CD4-positive, alpha-beta T cell treated with Interleukin-2 at 100 ng/mL for 4 hours (primary cell): ENCODE measurements around the gene NME5.
A peak's percentile ranks its signal among the peaks of the same experiment; 100 is the strongest.
"Not testable (repeated sequence)": the region's sequence is repeated elsewhere in the genome, so short reads cannot be mapped to it uniquely, and the experiment has no call there.

Experiments used
- DNase-seq: peaks from one replicate; pipeline ENCODE4 v3.0.0-alpha.2; 2020; ENCODE audit warnings: low spot score

The NME5 gene

DNA sequence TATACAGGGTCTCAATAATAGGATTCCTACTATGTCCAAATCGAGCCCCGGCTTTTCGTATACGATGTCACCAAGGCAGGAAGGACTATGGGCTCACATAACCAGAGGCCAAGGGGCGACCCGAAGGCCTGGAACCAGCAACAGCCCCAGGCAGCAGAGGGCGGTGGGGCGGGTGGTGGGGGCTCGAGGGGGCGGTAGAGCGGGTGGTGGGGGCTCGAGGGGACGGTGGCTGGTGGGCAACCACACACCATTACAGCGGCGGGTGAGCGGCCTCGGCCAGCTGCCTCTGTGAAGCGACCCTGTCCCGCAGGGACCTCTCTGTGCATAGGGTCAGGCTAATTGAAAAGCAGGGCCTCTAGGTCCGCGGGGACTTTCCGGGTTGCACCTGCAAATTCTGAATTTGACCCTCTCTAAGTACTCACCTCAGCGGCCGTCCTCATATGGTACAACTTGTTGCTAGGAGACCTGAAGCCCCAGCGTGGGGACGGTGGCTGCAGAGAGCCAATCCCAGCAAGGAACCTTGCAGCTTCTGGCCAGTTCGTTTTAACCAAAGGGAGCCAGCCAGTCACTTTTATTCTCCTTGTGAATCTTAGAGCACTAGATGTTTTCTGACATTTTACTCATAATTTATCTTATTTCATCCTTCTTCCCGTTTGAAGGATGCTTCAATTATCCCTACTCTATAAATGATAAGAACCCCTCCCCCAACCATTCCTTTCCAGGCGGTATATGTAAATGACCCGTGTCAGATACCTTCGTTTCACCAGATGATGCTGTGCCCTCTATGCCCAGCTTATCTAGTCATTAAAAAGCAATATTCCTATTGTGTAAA, at the start of gene NME5:
NME5 (minus strand) TSS at position 480 of the 832 bp plus-strand sequence. CDS start 648 bp downstream, outside the sequence.
- no peak for DNase-seq

DNA sequence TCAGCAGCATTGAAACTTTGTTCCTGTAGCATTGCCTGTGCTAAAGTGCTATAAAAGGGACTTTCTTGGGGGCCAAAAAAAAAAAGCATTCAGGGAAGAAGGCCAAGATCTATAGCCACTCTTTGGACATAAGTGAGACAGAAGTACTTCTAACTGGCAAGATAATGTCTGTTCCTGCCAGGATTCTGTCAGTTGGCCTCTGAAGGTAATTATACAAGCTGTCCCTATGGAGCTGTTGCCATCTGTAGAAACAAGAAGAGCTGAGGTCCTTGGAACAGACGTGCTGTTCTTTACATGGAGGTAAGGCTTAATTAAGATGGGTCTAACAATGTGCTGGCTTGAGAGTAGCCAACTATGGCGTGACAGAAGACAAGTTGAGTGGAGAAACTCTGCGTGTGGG, 49.4 kb upstream of the NME5 start:
- DNase-seq = no peak

GRCh38 chr5:138186002-138186447, 46.8 kb upstream of the NME5 start:
- no peak for DNase-seq

GRCh38 chr5:138182808-138183207, 43.6 kb upstream of the NME5 start:
- no peak for DNase-seq

DNA sequence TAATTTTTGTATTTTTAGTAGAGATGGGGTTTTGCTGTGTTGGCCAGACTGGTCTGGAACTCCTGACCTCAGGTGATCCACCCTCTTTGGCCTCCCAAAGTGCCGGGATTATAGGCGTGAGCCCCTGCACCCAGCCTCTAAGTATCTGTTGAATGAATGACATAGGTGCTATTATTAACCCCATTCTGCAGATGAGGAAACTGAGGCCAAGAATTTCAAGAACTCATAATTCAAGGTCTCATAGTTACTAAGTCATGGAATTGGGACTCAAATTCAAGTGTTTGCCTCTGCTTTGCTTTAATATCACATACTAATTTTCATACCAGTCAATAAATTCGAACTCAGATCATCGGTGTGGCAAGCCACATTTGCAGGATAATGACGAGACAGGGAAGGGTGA, 41.6 kb upstream of the NME5 start:
- DNase-seq = no peak

DNA sequence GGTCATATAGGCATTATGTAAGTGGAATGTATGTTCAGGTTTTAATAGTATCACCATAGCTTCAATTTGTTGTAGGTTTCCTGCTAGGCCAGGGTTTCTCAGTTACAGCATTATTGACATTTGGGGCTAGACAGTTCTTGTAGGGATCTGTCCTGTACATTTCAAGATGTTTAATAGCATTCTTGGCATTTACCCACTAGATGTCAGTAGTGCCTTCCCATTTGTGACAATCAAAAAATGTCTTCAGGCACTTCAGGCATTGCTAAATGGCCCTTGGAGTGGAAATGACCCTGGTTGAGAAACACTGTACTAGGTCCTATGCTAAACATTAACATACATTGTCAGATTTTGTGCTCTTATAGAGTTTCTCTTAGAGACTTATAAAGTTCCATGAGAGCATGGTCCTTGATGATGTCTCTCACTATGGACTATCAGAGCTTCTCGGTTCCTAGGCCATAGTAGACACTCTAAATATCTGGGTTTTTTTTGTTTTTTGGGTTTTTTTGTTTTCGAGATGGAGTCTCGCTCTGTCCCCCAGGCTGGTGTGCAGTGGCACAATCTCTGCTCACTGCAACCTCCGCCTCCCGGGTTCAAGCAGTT, 41.1 kb upstream of the NME5 start:
- DNase-seq = peak; percentile 44

DNA sequence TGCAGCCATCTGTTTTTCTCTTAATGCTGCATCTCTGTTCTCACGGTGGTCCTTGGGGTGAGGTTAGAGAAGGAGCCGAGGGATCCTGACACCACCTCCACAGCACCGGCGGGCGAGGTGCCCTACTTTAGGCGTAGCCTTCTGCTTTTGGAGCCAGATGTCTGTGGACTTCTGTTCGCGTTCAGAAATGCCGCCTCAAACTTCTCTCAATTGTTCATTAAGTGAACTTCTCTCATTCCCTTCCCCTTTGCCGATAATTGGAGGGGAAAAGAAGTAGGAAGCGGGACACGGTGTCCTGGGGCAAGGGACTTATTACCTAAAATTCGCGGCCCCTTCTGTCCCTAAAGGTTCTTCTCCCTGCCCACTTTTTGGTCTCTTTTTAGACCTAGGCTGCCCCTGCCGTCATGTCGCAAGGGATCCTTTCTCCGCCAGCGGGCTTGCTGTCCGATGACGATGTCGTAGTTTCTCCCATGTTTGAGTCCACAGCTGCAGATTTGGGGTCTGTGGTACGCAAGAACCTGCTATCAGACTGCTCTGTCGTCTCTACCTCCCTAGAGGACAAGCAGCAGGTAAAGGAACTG, 40.1 kb upstream of the NME5 start:
- DNase-seq = no peak

DNA sequence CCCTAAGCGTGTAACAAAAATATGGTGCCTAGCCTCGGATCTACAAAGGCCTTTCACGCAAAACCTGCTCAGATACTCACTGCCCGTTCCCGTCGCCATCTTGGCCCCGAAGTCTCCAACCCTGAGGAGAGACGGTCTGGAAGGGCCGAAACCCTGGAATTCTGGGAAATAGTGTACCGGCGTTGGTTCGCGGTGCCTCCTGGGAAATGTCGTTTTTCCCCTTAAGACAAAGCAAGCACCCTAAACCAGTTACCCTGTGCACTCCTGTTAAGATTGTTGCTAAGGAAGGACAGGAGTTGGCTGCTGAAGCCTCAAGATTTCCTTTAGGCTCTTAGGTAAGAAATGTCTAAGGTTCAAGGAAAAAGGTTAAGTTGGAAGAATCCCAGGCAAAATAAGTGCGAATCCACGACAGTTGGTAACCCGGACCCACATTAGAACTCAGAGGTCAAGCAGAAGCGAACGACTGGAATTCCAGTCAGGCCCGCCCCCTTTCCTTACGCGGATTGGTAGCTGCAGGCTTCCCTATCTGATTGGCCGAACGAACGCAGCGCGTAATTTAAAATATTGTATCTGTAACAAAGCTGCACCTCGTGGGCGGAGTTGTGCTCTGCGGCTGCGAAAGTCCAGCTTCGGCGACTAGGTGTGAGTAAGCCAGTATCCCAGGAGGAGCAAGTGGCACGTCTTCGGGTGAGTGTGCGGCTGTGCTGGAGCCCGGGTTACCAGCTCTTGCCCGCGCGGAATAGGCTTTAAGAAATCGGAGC, 39.5 kb upstream of the NME5 start, which contains the start of the genes BRD8 and KIF20A:
BRD8 (minus strand) TSS at position 115 of the 761 bp plus-strand sequence; CDS start at position 99, 16 bp downstream.
KIF20A (plus strand) TSS at position 597 of the 761 bp plus-strand sequence. CDS start 569 bp downstream, outside the sequence.
- peak; percentile 95 for DNase-seq

DNA sequence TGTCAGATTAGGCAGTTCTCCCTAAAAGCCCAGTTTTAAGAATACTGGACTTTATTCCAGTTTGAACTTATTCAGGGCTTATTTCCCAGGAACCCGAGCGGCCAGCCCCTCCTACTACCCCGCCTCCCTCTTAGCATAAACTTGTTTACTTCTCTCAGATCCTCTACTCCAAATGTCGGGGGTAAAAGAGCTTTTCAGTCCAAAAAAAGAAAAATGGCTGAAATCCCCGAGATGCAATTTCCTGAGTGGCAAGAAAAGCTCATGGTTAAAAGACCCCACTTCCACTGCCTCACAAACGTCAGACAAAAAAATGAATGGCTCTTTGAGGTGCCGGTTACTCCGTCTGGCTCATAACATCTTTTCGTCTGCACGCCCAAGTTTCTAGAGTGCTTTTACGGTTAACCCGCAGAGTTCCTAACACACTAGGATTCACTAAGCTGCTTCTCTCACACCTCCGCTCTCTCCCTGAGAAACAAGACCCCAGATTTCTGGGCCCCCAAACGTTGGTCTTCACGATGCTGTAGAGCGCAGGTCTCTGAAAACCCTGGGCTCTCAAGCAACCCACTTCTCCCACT, 38.8 kb upstream of the NME5 start:
- peak; percentile 27 for DNase-seq

DNA sequence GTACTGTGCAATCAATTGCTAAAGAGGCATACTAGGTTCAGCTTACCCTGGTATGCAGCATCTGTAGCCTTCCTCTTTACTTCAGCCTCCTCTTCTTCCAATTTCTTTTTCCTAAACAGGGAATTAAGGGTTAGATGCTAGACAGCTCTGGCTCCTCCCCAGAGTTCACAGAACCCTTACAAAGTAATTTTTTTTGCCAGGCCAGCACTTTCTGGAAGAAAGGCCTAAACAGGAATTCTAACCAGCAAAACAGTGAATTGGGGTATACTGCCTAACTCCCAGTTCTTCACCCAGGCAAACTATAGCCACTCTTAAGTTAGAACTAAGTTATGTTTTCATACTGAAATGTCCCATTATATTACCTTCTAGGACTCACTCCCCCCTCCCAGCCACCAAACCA, 31.1 kb upstream of the NME5 start:
- no peak for DNase-seq

GRCh38 chr5:138169124-138169523, 29.9 kb upstream of the NME5 start:
- no peak for DNase-seq

DNA sequence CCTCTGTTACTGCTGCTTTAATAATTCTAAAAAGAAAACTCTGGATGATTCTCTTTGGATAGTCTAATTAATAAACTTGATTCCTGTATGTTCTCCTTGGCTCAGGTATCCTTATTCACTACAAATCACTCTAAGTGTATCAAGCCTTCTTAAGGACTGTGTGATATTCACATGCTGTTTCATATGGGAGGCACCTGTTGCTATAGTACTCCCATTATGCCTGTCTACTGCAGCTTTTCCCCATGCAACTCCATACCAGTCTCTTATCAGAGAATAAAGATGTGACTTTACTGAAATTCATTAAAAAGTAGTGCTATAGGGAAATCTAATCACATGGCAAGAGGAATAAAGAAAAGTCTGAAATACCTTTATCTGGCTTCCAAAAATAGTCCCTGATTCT, 24.5 kb upstream of the NME5 start:
- no peak for DNase-seq

DNA sequence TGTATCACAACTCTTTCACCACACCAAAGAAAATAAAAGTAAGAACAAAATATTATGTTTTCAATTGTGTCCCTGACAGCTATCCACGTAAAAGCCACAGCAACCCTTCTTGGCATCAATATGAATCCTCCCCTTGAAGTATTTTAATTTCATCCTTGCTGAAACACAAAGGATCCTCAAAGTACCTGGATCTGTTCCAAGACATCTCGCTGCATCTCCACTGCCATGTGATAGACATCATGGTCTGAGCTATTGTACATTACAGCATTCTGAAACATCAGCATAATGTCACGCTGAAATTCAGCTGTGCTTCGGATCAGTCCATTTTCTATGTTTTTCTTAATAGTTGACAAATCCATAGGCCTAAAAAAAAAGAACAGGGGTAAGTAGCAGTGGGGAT, 21.5 kb upstream of the NME5 start:
- DNase-seq = no peak

DNA sequence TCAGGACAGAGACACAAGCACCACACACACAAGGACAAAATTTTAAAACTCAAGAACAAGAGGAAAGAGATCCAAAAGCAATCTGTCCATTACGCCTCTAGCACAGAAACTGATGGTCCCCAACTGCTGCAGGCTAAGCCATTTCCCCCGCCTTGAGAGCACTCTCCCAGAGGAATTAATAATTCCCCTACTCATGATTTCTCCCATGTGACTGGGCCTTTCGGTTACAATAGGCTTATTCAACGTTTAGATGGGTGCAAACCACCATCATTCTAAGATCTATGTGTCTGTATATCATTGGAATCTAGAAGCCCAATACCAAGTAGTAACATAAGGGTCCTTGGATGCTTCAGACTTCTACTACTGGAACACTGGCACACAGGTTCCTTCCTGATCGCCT, 20.4 kb upstream of the NME5 start:
- no peak for DNase-seq

- no peak for DNase-seq
Observed at GRCh38 chr5:138157626-138158025, 18.4 kb upstream of the NME5 start.

DNA sequence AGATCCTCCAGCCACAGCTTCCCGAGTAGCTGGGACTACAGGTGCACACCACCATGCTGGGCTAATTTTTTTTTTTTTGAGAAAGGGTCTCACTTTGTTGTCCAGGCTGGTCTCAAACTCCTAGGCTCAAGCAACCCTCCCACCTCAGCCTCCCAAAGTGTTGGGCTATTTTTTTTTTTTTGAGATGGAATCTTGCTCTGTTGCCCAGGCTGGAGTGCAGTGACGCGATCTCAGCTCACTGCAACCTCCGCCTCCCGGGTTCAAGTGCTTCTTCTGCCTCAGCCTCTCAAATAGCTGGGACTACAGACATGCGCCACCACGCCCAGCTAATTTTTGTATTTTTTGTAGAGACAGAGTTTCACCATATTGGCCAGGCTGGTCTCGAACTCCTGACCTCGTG, 16.7 kb upstream of the NME5 start:
- not testable (repeated sequence) for DNase-seq

DNA sequence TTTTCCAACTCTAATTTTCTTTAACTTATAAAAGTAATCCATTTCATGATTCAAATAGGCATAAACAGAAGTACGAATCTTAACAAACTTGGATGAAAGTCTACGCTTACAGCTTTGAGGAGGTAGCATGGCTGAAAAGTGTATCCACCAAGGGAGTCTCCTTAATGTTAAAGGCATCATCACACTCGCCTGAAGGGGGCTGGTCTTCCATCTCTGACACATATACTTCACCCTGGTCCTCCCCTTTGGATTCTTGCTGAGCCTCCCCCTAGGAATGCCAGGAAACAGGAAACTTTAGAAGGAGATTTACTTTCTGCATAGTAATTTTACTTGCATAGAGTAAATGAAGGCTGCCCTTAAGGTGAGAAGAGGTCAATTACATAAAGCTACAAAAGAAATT, 10.3 kb upstream of the NME5 start:
- DNase-seq = no peak

DNA sequence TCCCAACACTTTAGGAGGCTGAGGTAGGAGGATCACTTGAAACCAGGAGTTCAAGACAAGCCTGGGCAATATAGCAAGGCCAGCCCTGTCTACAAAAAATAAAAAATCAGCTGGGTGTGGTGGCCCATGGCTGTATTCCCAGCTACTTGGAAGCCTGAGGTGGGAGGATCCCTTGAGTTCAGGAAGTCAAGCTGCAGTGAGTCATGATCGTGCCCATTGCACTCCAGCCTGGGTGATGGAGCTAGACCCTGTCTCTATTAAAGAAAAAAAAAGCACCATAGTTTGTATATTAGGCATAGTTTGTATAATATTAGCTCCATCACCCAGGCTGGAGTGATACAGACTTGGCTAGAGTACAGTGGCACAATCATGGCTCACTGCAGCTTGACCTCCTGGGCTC, 9.6 kb upstream of the NME5 start:
- no peak for DNase-seq

GRCh38 chr5:138143578-138143977, 4.3 kb upstream of the NME5 start:
- DNase-seq = not testable (repeated sequence)

- DNase-seq = no peak
Observed at GRCh38 chr5:138141734-138142133, 2.5 kb upstream of the NME5 start.

GRCh38 chr5:138140268-138140667, 1.0 kb upstream of the NME5 start:
- no peak for DNase-seq

DNA sequence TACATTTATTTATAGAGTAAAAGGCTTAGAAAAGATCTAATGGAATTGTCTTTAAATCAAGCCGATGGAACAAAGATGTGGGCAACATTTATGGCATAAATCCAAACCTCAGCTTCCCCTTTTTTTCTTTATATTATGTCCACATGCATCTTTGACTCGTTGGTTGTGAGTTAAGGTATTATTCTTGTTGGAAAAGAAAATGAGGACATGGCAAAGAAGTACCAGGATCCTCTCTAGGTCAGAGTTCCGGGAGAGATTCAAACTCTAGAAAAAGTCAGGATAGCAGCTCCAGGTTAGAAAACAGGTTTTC, 508 bp upstream of the NME5 start:
- DNase-seq = no peak
